K562 (cell line): ENCODE results near the gene GIT2. TPM values are rescaled to one million over a fixed set of nuclear protein-coding genes. Genes with fewer than 3 reads are reported as not detected.

Experiments
- ATAC-seq: fragments of 200-7000 bp; cut with Tn5 transposase; 3 replicates; pipeline ENCODE4 v1.9.1; 2020; ENCODE audit warnings: moderate library complexity
- BruUV-seq: library from RNA; stranded (reverse); fragments of 400-500 nt; replicated peaks from 2 replicates; lab custom pipeline; 2021; lab: Mats Ljungman, UMichigan
- CTCF ChIA-PET: fragments of 300-600 bp; formaldehyde crosslinking; extraction: SDS; loops from one replicate; lab custom pipeline; 2021; ENCODE audit warnings: low intra/inter-chr PET ratio; lab: Yijun Ruan, JAX
- POLR2A ChIA-PET: fragments of 300-600, 350-650 bp; sonication (Branson Sonifier 250); formaldehyde crosslinking; extraction: SDS; loops from one replicate; lab custom pipeline; 2021; ENCODE audit warnings: antibody characterized with exemption, inconsistent platforms; lab: Yijun Ruan, JAX
- DNase-seq, 4 experiments: peaks; one replicate each; pipeline versions ENCODE4 v3.0.0 to v3.0.0-alpha.2; 2011 to 2018; ENCODE audit warnings: low spot score in 3 of 4, mixed read lengths in 3 of 4; ENCODE audit errors: extremely low read depth in 1 of 4
- FAIRE-seq: peaks from 2 replicates; lab custom pipeline; 2011; peaks lifted over from hg19 to GRCh38; lab: Jason Lieb, UNC
- H2AFZ ChIP-seq: 2 replicates; pipeline ENCODE4 v1.6.0; 2011; ENCODE audit warnings: low read depth, low read length, control low read depth, inconsistent platforms
- H3K27ac ChIP-seq: fragments of 200-600 bp; 3 replicates; pipeline ENCODE4 v1.8.0; 2011; ENCODE audit warnings: low read depth, mild to moderate bottlenecking, control low read depth, inconsistent platforms, low read length, moderate library complexity, mixed read lengths; ENCODE audit errors: extremely low read depth
- H3K27me3 ChIP-seq, 2 experiments: fragments of 300-600 bp in 1 of 2; 2 replicates in 1 of 2; 3 replicates in 1 of 2; pipeline versions ENCODE4 v1.6.0 to v1.8.0; 2011; ENCODE audit warnings: inconsistent platforms in 2 of 2, low read length in 2 of 2, mild to moderate bottlenecking in 1 of 2, mixed read lengths in 1 of 2, moderate library complexity in 1 of 2; ENCODE audit not compliant: control insufficient read depth in 2 of 2, insufficient read depth in 2 of 2
- H3K36me3 ChIP-seq: fragments of 300-600 bp; 3 replicates; pipeline ENCODE4 v1.8.0; 2011; ENCODE audit warnings: mild to moderate bottlenecking, low read length, inconsistent platforms; ENCODE audit not compliant: control insufficient read depth, insufficient read depth
- H3K4me1 ChIP-seq, 2 experiments: fragments of 200-600 bp in 1 of 2; replicated peaks in 1 of 2; 2 replicates in 1 of 2; 3 replicates in 1 of 2; pipeline versions ENCODE4 v1.5.1 to v1.8.0; 2011; ENCODE audit warnings: inconsistent platforms in 2 of 2, low read length in 2 of 2, mild to moderate bottlenecking in 1 of 2, mixed read lengths in 1 of 2, moderate library complexity in 1 of 2; ENCODE audit not compliant: control insufficient read depth in 2 of 2, insufficient read depth in 2 of 2
- H3K4me2 ChIP-seq: 2 replicates; pipeline ENCODE4 v1.6.1; 2011; ENCODE audit warnings: low read length, control low read depth, inconsistent platforms, mixed read lengths; ENCODE audit not compliant: insufficient read depth
- H3K4me3 ChIP-seq: fragments of 200-600 bp; sonication (generic), shearing (Covaris generic); 2 replicates; pipeline ENCODE4 v1.5.1; 2016; ENCODE audit warnings: control low read depth, inconsistent platforms
- H3K79me2 ChIP-seq: fragments of 200-600 bp; 3 replicates; pipeline ENCODE4 v1.8.0; 2011; ENCODE audit warnings: low read length, inconsistent platforms; ENCODE audit not compliant: control insufficient read depth, insufficient read depth
- H3K9ac ChIP-seq, 2 experiments: 2 replicates each; pipeline versions ENCODE4 v1.6.0 to v1.6.1; 2011; ENCODE audit warnings: low read depth in 2 of 2, low read length in 2 of 2, control low read depth in 1 of 2, inconsistent platforms in 1 of 2, mild to moderate bottlenecking in 1 of 2, mixed read lengths in 1 of 2; ENCODE audit not compliant: insufficient read depth in 1 of 2
- H3K9me1 ChIP-seq: one replicate; pipeline ENCODE4 v1.6.0; 2011; ENCODE audit warnings: inconsistent platforms, mild to moderate bottlenecking, low read length, moderate library complexity; ENCODE audit not compliant: control insufficient read depth, insufficient read depth
- H3K9me3 ChIP-seq: replicated peaks from 2 replicates; pipeline ENCODE4 v1.5.1; 2011; ENCODE audit warnings: low read depth, low read length, inconsistent platforms; ENCODE audit not compliant: control insufficient read depth, insufficient read depth
- H4K20me1 ChIP-seq: replicated peaks from 2 replicates; pipeline ENCODE4 v1.6.1; 2011; ENCODE audit warnings: low read length, inconsistent platforms, mixed read lengths; ENCODE audit not compliant: control insufficient read depth, insufficient read depth
- ARID3A ChIP-seq: IDR thresholded peaks from 2 replicates; pipeline ENCODE4 v1.6.1; 2012; ENCODE audit warnings: low read depth, low read length, improper control_type of control experiment, borderline replicate concordance
- ARNT ChIP-seq, 2 experiments: fragments of 450-650 bp; IDR thresholded peaks; 2 replicates each; pipeline ENCODE4 v1.6.1; 2016; ENCODE audit warnings: mild to moderate bottlenecking in 1 of 2
- ATF3 ChIP-seq, 2 experiments: fragments of 450-650 bp in 1 of 2; sonication (generic) in 1 of 2; formaldehyde crosslinking in 1 of 2; IDR thresholded peaks in 1 of 2; conservative IDR thresholded peaks in 1 of 2; 2 replicates each; pipeline versions ENCODE4 v1.6.1 to v1.8.1; 2016 to 2023; ENCODE audit warnings: mild to moderate bottlenecking in 2 of 2, moderate library complexity in 2 of 2, inconsistent platforms in 1 of 2, missing genetic modification reagents in 1 of 2
- CEBPB ChIP-seq: fragments of 450-650 bp; IDR thresholded peaks from 2 replicates; pipeline ENCODE4 v1.6.1; 2016; ENCODE audit warnings: missing genetic modification characterization, missing compliant biosample characterization
- CTBP1 ChIP-seq: fragments of 450-650 bp; IDR thresholded peaks from 2 replicates; pipeline ENCODE4 v1.6.1; 2016; ENCODE audit warnings: borderline replicate concordance
- ELF4 ChIP-seq: fragments of 450-650 bp; formaldehyde crosslinking; IDR thresholded peaks from 2 replicates; pipeline ENCODE4 v1.4.0; 2022; ENCODE audit warnings: missing genetic modification characterization
- ETS2 ChIP-seq: IDR thresholded peaks from 2 replicates; pipeline ENCODE4 v1.6.1; 2016; ENCODE audit warnings: borderline replicate concordance, missing genetic modification characterization, mild to moderate bottlenecking, moderate library complexity, missing compliant biosample characterization; ENCODE audit not compliant: poor library complexity, severe bottlenecking
- FOSL1 ChIP-seq: fragments of 200-800 bp; sonication (Bioruptor generic); conservative IDR thresholded peaks from 2 replicates; pipeline ENCODE4 v1.6.1; 2016; ENCODE audit warnings: missing genetic modification characterization, missing compliant biosample characterization
- FOXA3 ChIP-seq, 2 experiments: fragments of 450-650 bp in 1 of 2; sonication (generic) in 1 of 2; formaldehyde crosslinking; IDR thresholded peaks in 1 of 2; conservative IDR thresholded peaks in 1 of 2; 2 replicates each; pipeline versions ENCODE4 v1.4.0 to v1.8.0; 2020 to 2022; ENCODE audit warnings: mild to moderate bottlenecking in 2 of 2, missing genetic modification reagents in 1 of 2
- HDGF ChIP-seq: fragments of 450-650 bp; IDR thresholded peaks from 2 replicates; pipeline ENCODE4 v1.6.1; 2016
- KAT2B ChIP-seq: IDR thresholded peaks from one replicate; pipeline ENCODE4 v1.6.1; 2012; ENCODE audit warnings: low read depth, mild to moderate bottlenecking, control low read depth, inconsistent platforms, low read length, moderate library complexity
- KDM2B ChIP-seq: fragments of 250-450 bp; sonication (Bioruptor Pico); IDR thresholded peaks from 2 replicates; pipeline ENCODE4 v1.8.0; 2021; ENCODE audit warnings: mild to moderate bottlenecking, moderate library complexity
- MEIS2 ChIP-seq: fragments of 450-650 bp; IDR thresholded peaks from 2 replicates; pipeline ENCODE4 v1.6.1; 2014; ENCODE audit warnings: mild to moderate bottlenecking; ENCODE audit not compliant: partially characterized antibody
- NFIC ChIP-seq: fragments of 450-650 bp; IDR thresholded peaks from 2 replicates; pipeline ENCODE4 v1.6.1; 2017; ENCODE audit warnings: mild to moderate bottlenecking, inconsistent platforms
- NR2F6 ChIP-seq: fragments of 450-650 bp; formaldehyde crosslinking; IDR thresholded peaks from 2 replicates; pipeline ENCODE4 v1.4.0; 2020; ENCODE audit warnings: mild to moderate bottlenecking
- PTRF ChIP-seq: fragments of 450-650 bp; IDR thresholded peaks from 2 replicates; pipeline ENCODE4 v1.6.1; 2016; ENCODE audit warnings: mild to moderate bottlenecking, missing genetic modification characterization, missing compliant biosample characterization
- SLC30A9 ChIP-seq: fragments of 250-450 bp; sonication (Bioruptor Pico); IDR thresholded peaks from 2 replicates; pipeline ENCODE4 v1.8.0; 2022; ENCODE audit warnings: mild to moderate bottlenecking, moderate library complexity
- SNRNP70 ChIP-seq: fragments of 200-400 bp; formaldehyde crosslinking; optimal IDR thresholded peaks from 2 replicates; pipeline ENCODE3; 2017; ENCODE audit warnings: low read depth, low read length
- ZNF274 ChIP-seq: IDR thresholded peaks from 2 replicates; pipeline ENCODE4 v1.6.1; 2011; ENCODE audit warnings: low read depth, mild to moderate bottlenecking, low read length, moderate library complexity, borderline replicate concordance
- ZNF57 ChIP-seq: fragments of 450-650 bp; formaldehyde crosslinking; IDR thresholded peaks from 2 replicates; pipeline ENCODE4 v1.4.0; 2020; ENCODE audit warnings: mild to moderate bottlenecking, moderate library complexity
- WGBS: fragments of 100-300 bp; shearing (Covaris generic); methylation state at CpG from one replicate; pipeline ENCODE4 v1.1.6; 2016; ENCODE audit warnings: low coverage, mixed read lengths; ENCODE audit not compliant: insufficient coverage; ENCODE audit errors: missing lambda C conversion rate; 5-methylcytosine and 5-hydroxymethylcytosine counted together
- in situ Hi-C: fragments of 300-500 bp; cut with MboI; formaldehyde crosslinking; loops from 4 replicates; pipeline ENCODE4 v1.15.0; 2018; ENCODE audit warnings: inconsistent platforms, mixed read lengths
- intact Hi-C: fragments of 100-400 bp; cut with micrococcal nuclease; formaldehyde crosslinking; loops from 2 replicates; pipeline ENCODE4 v1.14.2; 2022
- polyA plus RNA-seq, 8 experiments: library from polyadenylated mRNA; depleted of rRNA in 4 of 8; stranded (reverse) in 5 of 8; unstranded in 3 of 8; fragments of >200 nt; fragmentation: Nextera tagmentation in 2 of 8; fragmentation: Illumina TruSeq in 1 of 8; extraction: Ambion mirVana in 2 of 8; extraction: Trizol in 1 of 8; gene quantifications; 2 replicates each; pipeline versions ENCODE4 v1.2.1 to v1.2.3, GENCODE V29; 2011 to 2014; ENCODE audit warnings: inconsistent platforms in 1 of 8, missing spikeins in 1 of 8
- total RNA-seq, 7 experiments: library from RNA; depleted of rRNA in 6 of 7; stranded (reverse); fragments of >200 nt in 6 of 7; fragmentation: Illumina TruSeq in 2 of 7; extraction: Trizol in 2 of 7; gene quantifications; 2 replicates each; pipeline versions ENCODE4 v1.2.1 to v1.2.3, GENCODE V29; 2011 to 2021; ENCODE audit warnings: low replicate concordance in 1 of 7

Gene GIT2
- total and polyA plus RNA-seq, 9 of the 15 experiments (the other 6 are each of a cell fraction or from before 2014, with no cell fraction given), result 4.0 to 30.4 (median 23.5) TPM

GRCh38 chr12:109888179-109889020, 107.8 kb downstream of the GIT2 start:
- peak overlapping the region; percentile 49; the same call in 1 of the 2 replicates for H3K4me2 ChIP-seq
- no peaks in the 10 kb centered on the region for H3K9me3 ChIP-seq
- peaks cover 13 to 27% of the 10 kb centered on the region in 2 experiments for H3K27me3 ChIP-seq
- no peaks in the 10 kb centered on the region for H3K9me1 ChIP-seq
- no peak overlapping the region for H3K4me3 ChIP-seq
- H2AFZ ChIP-seq, result peak overlapping the region; percentile 54
- no peaks in the 10 kb centered on the region for H3K79me2 ChIP-seq
- 20% methylated on average over 11 of the region's 12 CpGs for WGBS
- H4K20me1 ChIP-seq, result no peaks in the 10 kb centered on the region
- in situ Hi-C loops, result no loop called here
- CTCF ChIA-PET, result no interaction called here
- ATAC-seq (peak; percentile 75), DNase-seq (no peak), FAIRE-seq (peak; percentile 37)
- H3K4me1 ChIP-seq, result peaks cover 0 to 9% of the 10 kb centered on the region in 2 experiments; a peak in 2 of 5 replicates
- H3K9ac ChIP-seq, result no peak overlapping the region
- BruUV-seq, result no TSS peak
- no peaks in the 10 kb centered on the region for H3K36me3 ChIP-seq
- no peak overlapping the region for H3K27ac ChIP-seq
- intact Hi-C loops, result no loop called here
- POLR2A ChIA-PET, result interaction anchor here (0.6 to 2.5 kb wide), 6 partner anchors 8 to 93 kb away, joined by 3 to 9 read pairs (median 4); partner anchors contain the start of gene TCHP
- peak; percentile 39; the same call in 1 of the 2 replicates for TF ChIP-seq CEBPB (tag)
- peak; percentile 60 for TF ChIP-seq FOSL1 (tag)
- no peak for TF ChIP-seq ETS2 (tag)
- no peak for TF ChIP-seq ZNF274
- TF ChIP-seq MEIS2, result no peak
- no peak for TF ChIP-seq ZNF57
- no peak for TF ChIP-seq KDM2B (CRISPR knock-in tag)
- TF ChIP-seq SLC30A9 (CRISPR knock-in tag), result no peak
- no peak for TF ChIP-seq ARNT (IDR thresholded peaks at IDR 0.05)
- TF ChIP-seq HDGF, result no peak
- TF ChIP-seq PTRF, result no peak
- no peak for TF ChIP-seq NR2F6 (CRISPR knock-in tag)
- TF ChIP-seq NFIC, result peak; percentile 46; the same call in 1 of the 2 replicates
- TF ChIP-seq FOXA3 (CRISPR knock-in tag; conservative IDR thresholded peaks at IDR 0.05 in 1 of 2, IDR thresholded peaks at IDR 0.05 in 1 of 2), result 0 out of 4 replicates have a peak, but pooled peaks of 1 of the 2 experiments have one; percentile 19
- no peak for TF ChIP-seq ELF4 (CRISPR knock-in tag)
- peak; percentile 52 for TF ChIP-seq CTBP1
- TF ChIP-seq KAT2B, result no peak
- no peak for TF ChIP-seq ARID3A
- peak; percentile 84 for TF ChIP-seq ATF3 (IDR thresholded peaks at IDR 0.05)
- no peak for TF ChIP-seq ATF3 (CRISPR knock-in tag; conservative IDR thresholded peaks at IDR 0.05)
- no peak for TF ChIP-seq SNRNP70
